Peyer's patch (tissue), 4 donors: ENCODE results near the gene ARHGAP24. TPM values are rescaled to one million over a fixed set of nuclear protein-coding genes. Genes with fewer than 3 reads are reported as not detected.

Experiments
- DNase-seq, 3 donors: peaks; one replicate each; pipeline ENCODE4 v3.0.0-alpha.2; 2017 to 2019
- H3K27ac ChIP-seq, 4 donors: fragments of 200-600 bp; sonication (generic); one replicate each; pipeline ENCODE4 v1.5.1; 2016 to 2019
- H3K27me3 ChIP-seq, 2 donors: fragments of 200-600 bp; sonication (generic); one replicate each; pipeline ENCODE4 v1.5.1; 2019
- H3K36me3 ChIP-seq, 3 donors: fragments of 200-600 bp; sonication (generic); one replicate each; pipeline ENCODE4 v1.5.1; 2016 to 2019
- H3K4me1 ChIP-seq, 4 donors: fragments of 200-600 bp; sonication (generic); one replicate each; pipeline ENCODE4 v1.5.1; 2016 to 2019
- H3K4me3 ChIP-seq, 4 donors: fragments of 200-600 bp; sonication (generic); 1 replicate in 3 of 4; 2 replicates in 1 of 4; pipeline ENCODE4 v1.5.1; 2016 to 2019; ENCODE audit warnings: mild to moderate bottlenecking in 1 of 4
- H3K9me3 ChIP-seq, 4 donors: fragments of 200-600 bp; sonication (generic); one replicate each; pipeline ENCODE4 v1.5.1; 2016 to 2019; ENCODE audit warnings: mild to moderate bottlenecking in 1 of 4
- CTCF ChIP-seq, 6 experiments: fragments of 450-650 bp in 4 of 6; fragments of 200-600 bp in 2 of 6; sonication (generic) in 1 of 6; IDR thresholded peaks; one replicate each; pipeline ENCODE4 v1.5.1; 2017 to 2019; ENCODE audit warnings: antibody characterized with exemption in 6 of 6, mild to moderate bottlenecking in 3 of 6, moderate library complexity in 1 of 6
- POLR2A ChIP-seq, 2 donors: fragments of 450-650 bp; IDR thresholded peaks; one replicate each; pipeline ENCODE4 v1.5.1; 2017; ENCODE audit warnings: antibody characterized with exemption in 2 of 2, mild to moderate bottlenecking in 2 of 2, moderate library complexity in 2 of 2
- total RNA-seq, 4 donors: library from RNA; depleted of rRNA; stranded (reverse); fragments of >200 nt; gene quantifications; one replicate each; pipeline ENCODE4 v1.1.0, GENCODE V29; 2016

The ARHGAP24 gene
- total RNA-seq, 4 donors from 2014 or later, result 4.7 to 330 (median 20.0) TPM

GRCh38 chr4:85854546-85854945 is 379.6 kb downstream of the ARHGAP24 start:
- H3K27ac ChIP-seq, result no peak overlapping the region
- H3K4me3 ChIP-seq, result no peak overlapping the region
- H3K4me1 ChIP-seq, result no peaks in the 10 kb centered on the region
- H3K9me3 ChIP-seq, result no peaks in the 10 kb centered on the region
- DNase-seq, result no peak
- no peaks in the 10 kb centered on the region for H3K36me3 ChIP-seq
- no peaks in the 10 kb centered on the region for H3K27me3 ChIP-seq
- TF ChIP-seq CTCF (IDR thresholded peaks at IDR 0.05), result no peak
- no peak for TF ChIP-seq POLR2A (IDR thresholded peaks at IDR 0.05)

- Histone ChIP-seq H3K36me3 (no peaks in the 10 kb centered on the region), H3K27me3 (no peaks in the 10 kb centered on the region), H3K4me3 (no peak overlapping the region), H3K27ac (no peak overlapping the region), H3K9me3 (no peaks in the 10 kb centered on the region), H3K4me1 (peaks cover 0 to 9% (median 0%) of the 10 kb centered on the region in 4 donors)
- TF ChIP-seq CTCF (IDR thresholded peaks at IDR 0.05), result no peak
- no peak for TF ChIP-seq POLR2A (IDR thresholded peaks at IDR 0.05)
- no peak for DNase-seq
These were observed 385.3 kb downstream of the ARHGAP24 start for GRCh38 chr4:85860066-85860740.

- no peak for DNase-seq
- no peak overlapping the region for H3K27ac ChIP-seq
- no peak for TF ChIP-seq POLR2A (IDR thresholded peaks at IDR 0.05)
- no peak for TF ChIP-seq CTCF (IDR thresholded peaks at IDR 0.05)
- H3K27me3 ChIP-seq, result no peaks in the 10 kb centered on the region
- no peaks in the 10 kb centered on the region for H3K36me3 ChIP-seq
- H3K9me3 ChIP-seq, result no peaks in the 10 kb centered on the region
- H3K4me1 ChIP-seq, result peaks cover 0 to 9% (median 0%) of the 10 kb centered on the region in 4 donors
- H3K4me3 ChIP-seq, result no peak overlapping the region
These were observed 386.3 kb downstream of the ARHGAP24 start for GRCh38 chr4:85861064-85861765.

- TF ChIP-seq POLR2A (IDR thresholded peaks at IDR 0.05) (no peak), CTCF (IDR thresholded peaks at IDR 0.05) (no peak)
- Histone ChIP-seq H3K36me3 (no peaks in the 10 kb centered on the region), H3K27me3 (no peaks in the 10 kb centered on the region), H3K4me3 (no peak overlapping the region), H3K9me3 (no peaks in the 10 kb centered on the region), H3K4me1 (peaks cover 0 to 9% (median 0%) of the 10 kb centered on the region in 4 donors), H3K27ac (no peak overlapping the region)
- no peak for DNase-seq
These were observed 387.9 kb downstream of the ARHGAP24 start for GRCh38 chr4:85862896-85863295.

- H3K4me1 ChIP-seq, result peaks cover 0 to 9% (median 0%) of the 10 kb centered on the region in 4 donors
- no peaks in the 10 kb centered on the region for H3K27me3 ChIP-seq
- no peaks in the 10 kb centered on the region for H3K36me3 ChIP-seq
- no peak overlapping the region for H3K27ac ChIP-seq
- no peak for TF ChIP-seq POLR2A (IDR thresholded peaks at IDR 0.05)
- no peak for TF ChIP-seq CTCF (IDR thresholded peaks at IDR 0.05)
- H3K4me3 ChIP-seq, result no peak overlapping the region
- DNase-seq, result no peak
- no peaks in the 10 kb centered on the region for H3K9me3 ChIP-seq
These were observed 389.6 kb downstream of the ARHGAP24 start for GRCh38 chr4:85864259-85865205.
